DMS53 (cell line): ENCODE data around the gene KCNC1.

ENCODE experiments used
- DNase-seq: peaks from one replicate; lab custom pipeline; 2025; lab: John Stamatoyannopoulos, UW

Gene KCNC1

DNA sequence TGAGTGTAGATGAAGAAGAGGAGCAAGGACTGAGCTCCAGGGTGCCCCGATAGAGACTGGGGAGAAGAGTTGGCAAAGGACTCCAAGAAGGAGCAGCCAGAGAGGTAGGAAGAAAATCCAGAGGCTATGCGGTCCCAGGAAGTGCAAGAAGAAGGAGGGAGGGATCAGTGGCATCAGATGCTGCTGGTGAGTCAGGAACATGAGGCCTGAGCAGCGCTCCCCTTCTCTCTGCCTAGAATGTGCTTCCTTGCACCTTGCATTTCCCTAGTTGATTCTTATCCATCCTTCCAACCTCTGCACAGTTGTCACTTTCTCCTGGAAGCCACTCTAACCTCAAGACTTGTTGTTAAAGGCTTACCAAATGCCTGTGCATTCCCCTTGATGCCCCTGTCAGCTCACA is 21.3 kb downstream of the KCNC1 start:
- no peak for DNase-seq

- DNase-seq, result peak; percentile 96
Observed at GRCh38 chr11:17760102-17761029, 25.8 kb downstream of the KCNC1 start.

- peak; percentile 17 for DNase-seq
Observed at GRCh38 chr11:17762309-17762974, 27.9 kb downstream of the KCNC1 start.

DNA sequence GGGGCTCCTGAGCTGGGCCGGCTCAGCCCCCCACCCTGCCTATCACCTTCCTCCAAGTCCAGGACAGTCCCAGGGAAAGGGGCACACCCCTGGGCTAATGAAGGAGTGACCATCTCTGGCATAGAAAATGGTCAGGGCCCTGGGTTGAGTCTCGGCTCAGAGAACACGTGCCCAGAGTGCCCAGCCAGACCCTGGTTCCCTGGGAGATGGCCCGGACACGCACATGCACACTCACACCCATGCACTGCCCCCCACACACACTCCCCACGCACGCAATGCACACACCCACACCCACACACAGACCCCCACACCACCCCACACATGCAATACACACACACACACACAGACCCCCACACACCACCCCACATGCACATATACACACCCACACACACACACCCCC is 28.7 kb downstream of the KCNC1 start:
- no peak for DNase-seq

DNA sequence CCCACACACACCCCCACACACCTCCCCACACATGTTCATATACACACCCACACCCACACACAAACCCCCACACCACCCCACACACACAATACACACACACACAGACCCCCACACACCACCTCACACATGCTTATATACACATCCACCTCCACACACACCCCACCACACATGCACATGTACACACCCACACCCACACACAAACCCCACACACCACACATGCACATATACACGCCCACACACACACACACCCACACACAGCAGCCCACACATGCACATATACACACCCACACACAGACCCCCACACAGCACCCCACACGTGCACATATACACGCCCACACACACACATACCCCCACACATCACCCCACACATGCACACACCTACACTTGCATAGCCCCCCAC is 29.1 kb downstream of the KCNC1 start:
- DNase-seq, result no peak

DNA sequence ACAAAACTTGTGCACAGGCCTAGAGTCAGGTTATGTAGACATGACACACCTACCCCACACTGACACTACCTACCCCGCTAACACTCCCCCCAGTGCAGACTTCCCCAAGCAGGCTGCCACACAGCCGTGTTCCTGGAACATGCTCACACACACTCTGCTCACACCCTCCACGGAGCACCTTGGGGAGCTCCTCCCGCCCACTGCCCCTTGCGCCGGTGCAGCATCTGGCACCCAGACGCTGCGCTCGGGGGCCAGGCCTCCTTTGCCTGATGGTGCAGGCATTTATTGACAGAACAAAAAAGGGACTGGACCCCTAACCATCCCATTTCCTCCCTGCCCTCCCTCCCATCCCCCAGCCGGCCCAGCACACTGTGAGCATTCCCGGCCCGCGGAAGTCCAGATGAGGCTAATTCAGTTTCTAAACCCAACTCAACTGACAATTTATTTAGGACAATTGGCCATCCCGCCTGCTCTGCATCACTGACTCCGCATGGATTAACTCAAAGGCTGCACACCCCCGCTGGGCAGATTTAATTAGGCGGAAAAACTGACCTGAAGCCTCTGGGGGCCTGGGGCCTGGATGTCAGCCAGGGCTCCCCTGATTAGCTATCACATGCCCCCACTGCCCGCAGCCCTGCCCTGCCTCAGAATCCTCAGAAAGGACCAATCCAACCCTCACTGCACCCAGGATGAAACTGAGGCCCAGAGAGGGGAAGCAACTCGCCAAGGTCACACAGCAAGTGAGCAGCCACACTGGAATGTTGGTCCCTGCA is 30.1 kb downstream of the KCNC1 start:
- no peak for DNase-seq

DNA sequence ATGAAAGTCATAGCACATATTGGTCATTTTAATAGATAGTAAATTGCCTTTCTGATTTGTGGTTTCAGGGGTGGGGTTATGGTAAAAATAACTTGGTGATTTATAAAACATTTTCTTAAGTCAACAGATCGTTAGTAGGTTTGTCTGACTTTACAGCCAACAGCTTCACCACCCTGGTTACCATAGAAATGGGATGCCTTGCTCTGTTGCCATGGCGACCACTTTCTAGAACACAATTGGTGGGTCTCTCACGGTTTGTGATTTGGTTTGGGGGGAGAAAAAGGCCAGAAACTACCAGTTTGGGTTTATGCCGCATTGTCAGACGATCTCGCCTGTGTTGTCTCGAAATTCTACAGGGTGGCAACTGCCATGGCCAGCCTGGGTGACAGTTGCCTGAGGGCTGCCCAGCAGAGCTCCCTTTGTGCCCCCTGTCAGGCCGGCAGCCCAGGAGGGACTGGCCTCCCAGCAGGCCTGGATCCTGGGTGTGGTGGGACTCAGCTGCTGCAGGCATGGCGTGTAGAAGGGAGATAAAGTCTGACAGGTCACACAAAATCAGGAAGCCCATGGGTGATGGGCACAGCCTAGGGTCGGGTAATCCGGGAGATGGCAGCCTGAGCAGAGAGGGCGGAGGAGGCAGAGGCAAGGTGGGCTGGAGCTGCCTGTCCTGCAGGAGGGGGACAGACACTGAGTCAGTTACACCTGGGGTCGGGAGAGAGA is 30.9 kb downstream of the KCNC1 start:
- DNase-seq, result peak; percentile 29

GRCh38 chr11:17766073-17766359 is 31.4 kb downstream of the KCNC1 start:
- DNase-seq, result peak; percentile 10

GRCh38 chr11:17766590-17766989 is 32.0 kb downstream of the KCNC1 start:
- DNase-seq, result no peak

DNA sequence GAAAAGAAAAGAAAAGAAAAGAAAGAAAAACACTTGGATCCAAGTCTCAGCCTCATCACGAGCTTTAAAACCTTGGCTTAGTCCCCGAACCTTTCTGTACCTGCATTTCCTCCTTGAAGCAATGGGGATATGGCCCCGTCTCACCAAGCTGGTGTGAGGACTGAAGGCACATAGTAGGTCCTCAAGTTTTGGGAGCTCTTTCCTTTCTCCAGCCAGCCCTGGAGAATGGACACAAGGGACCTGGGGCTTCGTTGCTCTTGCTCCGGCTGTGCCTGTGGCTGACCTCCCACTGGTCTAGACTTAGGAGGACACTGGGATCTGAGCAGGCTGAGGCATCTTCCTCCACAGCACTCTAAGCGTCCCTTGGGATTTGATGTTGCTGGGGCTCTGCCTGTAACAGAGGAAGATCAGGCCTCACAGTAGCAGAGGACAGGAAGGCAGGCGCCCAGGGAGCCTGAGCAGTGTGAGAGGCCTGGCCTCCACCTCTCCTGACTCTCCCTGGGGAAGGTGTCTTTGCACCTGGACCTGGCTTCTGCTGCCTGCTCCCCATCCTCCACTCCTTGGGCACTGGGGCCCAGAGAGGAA is 32.8 kb downstream of the KCNC1 start:
- no peak for DNase-seq

DNA sequence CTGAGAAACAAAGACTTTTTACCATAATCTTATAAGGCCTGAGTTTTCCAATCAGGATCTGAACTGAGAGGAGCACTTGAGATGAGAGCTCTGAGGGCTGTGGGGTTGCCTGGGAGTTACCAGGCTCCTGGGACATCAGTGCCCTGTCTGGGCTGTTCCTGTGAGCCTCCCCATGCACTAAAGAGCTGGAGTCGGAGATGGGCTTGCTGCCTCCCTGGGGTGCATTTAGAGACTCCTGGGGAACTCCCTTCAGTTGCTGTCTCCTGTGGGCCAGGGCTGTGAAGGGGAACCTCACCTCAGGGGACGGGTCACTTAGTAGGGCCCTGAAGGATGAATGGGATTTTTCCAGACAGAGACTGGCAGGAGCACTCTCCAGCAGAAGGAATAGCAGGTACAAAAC is 33.3 kb downstream of the KCNC1 start:
- no peak for DNase-seq

DNA sequence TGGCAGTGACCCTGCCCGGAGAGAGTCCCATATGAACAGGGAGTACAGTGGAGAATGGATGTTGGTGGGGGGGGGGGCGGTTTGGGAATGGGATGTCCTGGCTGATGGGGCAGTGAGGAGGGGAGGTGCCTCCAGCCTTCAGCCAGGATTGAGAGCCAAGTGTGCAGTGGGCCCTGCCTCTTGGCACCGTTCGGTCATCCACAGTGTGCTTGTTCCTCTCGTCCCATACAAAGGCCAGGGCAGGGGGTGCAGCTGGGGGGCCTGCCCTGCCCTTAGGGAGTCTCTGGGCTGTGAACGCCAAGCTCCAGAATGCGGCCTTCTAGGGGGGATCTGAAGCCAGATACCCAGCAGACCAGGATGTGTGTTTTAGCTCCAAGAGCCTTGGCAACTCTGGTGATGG is 34.0 kb downstream of the KCNC1 start:
- no peak for DNase-seq

- no peak for DNase-seq
Observed at GRCh38 chr11:17769218-17769617, 34.6 kb downstream of the KCNC1 start.

DNA sequence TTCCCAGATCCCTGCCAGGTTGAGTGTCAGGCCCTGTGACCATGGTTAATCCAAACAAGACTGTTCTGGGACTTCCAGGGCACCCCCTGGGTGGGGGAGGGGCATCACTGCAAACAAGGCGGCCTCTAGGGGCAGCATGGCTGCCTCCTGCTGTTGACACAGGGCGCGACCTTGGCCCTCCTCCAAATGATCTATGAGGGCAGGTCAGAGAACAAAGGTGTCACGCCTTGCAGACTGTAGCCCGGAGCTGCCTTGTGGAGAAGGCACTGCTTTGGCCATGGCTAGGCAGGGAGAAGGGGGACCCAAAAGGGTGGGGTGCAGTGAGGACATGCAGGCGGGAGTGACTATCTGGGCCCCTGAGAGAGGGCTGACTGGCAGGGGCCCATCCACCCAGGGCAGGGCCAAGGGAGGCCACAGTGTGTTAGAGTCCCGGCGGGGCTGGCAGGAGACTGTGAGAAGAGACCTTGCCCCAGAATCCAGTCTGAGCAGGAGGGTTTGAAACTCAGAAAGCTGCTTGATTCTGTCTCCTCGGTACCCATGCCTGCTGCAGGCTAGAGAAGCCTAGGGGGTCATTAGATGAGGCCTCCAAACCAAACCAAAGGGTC is 35.6 kb downstream of the KCNC1 start:
- peak; percentile 94 for DNase-seq

DNA sequence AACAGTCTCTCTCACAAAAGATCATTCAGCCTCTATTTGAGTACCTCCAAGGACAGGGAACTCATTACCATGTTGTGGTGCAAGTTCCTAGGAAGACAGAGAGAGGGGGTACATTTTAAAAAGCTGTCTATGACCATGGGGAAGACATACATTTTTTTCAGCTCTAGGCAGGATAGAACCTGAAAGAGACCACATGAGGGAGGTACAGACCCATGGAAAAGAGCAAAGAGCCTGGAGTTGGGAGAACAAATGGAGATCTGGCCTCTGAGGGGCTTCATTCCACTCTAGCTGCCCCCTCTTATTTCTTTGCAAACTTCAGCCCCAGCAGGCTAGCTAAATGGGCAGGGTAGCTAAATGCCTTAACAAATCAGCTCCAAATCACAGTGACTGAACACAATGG is 36.3 kb downstream of the KCNC1 start:
- DNase-seq, result no peak

DNA sequence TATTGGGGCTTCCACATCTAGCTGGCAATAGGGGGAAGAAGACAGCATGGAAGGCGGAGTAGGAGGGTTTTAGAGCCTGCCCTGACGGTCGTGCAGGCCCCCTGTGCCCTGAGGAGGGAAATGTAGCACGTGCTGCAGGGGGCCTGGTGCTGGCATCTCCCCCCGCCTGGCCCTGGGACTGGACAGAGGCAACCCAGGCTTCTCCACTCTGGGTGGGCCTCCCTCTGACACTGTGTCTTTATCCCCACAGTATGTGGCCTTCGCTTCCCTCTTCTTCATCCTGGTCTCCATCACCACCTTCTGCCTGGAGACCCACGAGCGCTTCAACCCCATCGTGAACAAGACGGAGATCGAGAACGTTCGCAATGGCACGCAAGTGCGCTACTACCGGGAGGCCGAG is 36.8 kb downstream of the KCNC1 start:
- no peak for DNase-seq

DNA sequence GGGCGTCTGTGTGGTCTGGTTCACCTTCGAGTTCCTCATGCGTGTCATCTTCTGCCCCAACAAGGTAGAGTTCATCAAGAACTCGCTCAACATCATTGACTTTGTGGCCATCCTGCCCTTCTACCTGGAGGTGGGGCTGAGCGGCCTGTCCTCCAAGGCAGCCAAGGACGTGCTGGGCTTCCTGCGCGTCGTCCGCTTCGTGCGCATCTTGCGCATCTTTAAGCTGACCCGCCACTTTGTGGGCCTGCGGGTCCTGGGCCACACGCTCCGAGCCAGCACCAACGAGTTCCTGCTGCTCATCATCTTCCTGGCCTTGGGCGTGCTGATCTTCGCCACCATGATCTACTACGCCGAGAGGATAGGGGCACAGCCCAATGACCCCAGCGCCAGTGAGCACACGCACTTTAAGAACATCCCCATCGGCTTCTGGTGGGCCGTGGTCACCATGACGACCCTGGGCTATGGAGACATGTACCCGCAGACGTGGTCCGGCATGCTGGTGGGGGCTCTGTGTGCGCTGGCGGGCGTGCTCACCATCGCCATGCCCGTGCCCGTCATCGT is 37.3 kb downstream of the KCNC1 start:
- no peak for DNase-seq

DNA sequence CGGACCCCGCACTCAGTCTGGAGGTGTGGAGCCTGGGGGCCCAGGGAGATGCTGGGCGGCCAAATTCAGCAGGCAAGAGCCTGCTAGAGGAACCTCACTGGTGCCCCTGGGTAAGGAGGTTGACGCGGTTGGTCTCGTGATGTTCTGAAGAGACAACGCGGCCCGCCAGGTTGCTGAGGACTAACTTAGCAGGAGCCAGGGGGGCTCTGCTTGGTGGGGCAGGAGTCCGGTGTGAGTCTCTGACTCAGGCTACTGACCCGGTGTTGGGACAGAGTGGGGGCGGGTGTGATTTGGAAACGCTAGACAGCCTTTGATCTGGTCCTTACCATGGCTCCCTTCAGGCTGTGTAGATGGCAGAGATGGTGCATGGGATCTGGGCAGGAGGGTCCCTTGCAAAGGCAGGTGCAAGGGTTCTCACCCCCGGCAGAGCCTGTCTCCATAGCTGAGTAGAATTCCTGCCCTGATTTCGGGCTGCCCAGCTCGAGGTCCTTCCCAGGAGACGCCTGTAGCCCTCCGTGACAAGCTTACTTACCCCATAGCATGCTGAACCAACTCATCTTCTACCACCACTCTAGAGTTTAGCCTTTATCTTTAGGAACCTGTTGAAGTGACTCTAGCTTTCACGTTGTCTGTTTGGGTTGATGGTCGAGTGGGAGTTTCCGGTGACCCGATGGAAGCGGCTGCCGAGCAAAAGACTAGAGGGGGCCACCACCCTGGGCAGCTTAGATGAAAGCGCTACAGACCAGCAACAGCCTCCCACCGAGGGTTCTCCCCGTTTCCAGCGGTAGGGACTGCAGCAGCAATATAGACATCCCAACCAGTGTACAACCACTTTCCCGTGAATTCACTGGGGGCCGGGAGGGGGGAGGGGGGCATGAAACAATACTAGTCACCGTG is 38.4 kb downstream of the KCNC1 start:
- DNase-seq, result no peak

- DNase-seq, result no peak
Observed at GRCh38 chr11:17773674-17774073, 39.1 kb downstream of the KCNC1 start.
